ENCODE data around the gene H6PD.

H6PD gene

DNA sequence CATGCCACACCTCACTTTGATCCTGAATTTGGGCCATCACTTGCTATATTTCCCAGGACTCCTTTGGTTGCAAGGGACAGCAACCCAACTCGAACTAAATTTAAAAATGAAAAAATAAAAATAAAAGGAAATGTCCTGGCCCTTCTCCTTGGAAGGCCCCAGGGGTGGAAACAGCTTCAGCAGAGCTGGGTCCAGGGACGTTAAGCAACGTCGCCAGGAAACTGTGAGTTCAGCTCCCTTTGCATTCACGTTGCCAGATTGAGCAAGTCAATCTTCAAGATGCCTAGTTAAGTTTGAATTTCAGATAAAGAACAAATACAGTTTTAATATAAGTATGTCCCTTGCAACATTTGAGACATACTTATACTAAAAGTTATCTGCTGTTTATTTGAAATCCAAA is 43.5 kb downstream of the H6PD start:
- TF ChIP-seq, protein P1, sequence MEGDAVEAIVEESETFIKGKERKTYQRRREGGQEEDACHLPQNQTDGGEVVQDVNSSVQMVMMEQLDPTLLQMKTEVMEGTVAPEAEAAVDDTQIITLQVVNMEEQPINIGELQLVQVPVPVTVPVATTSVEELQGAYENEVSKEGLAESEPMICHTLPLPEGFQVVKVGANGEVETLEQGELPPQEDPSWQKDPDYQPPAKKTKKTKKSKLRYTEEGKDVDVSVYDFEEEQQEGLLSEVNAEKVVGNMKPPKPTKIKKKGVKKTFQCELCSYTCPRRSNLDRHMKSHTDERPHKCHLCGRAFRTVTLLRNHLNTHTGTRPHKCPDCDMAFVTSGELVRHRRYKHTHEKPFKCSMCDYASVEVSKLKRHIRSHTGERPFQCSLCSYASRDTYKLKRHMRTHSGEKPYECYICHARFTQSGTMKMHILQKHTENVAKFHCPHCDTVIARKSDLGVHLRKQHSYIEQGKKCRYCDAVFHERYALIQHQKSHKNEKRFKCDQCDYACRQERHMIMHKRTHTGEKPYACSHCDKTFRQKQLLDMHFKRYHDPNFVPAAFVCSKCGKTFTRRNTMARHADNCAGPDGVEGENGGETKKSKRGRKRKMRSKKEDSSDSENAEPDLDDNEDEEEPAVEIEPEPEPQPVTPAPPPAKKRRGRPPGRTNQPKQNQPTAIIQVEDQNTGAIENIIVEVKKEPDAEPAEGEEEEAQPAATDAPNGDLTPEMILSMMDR (conservative IDR thresholded peaks at IDR 0.05): no peak

DNA sequence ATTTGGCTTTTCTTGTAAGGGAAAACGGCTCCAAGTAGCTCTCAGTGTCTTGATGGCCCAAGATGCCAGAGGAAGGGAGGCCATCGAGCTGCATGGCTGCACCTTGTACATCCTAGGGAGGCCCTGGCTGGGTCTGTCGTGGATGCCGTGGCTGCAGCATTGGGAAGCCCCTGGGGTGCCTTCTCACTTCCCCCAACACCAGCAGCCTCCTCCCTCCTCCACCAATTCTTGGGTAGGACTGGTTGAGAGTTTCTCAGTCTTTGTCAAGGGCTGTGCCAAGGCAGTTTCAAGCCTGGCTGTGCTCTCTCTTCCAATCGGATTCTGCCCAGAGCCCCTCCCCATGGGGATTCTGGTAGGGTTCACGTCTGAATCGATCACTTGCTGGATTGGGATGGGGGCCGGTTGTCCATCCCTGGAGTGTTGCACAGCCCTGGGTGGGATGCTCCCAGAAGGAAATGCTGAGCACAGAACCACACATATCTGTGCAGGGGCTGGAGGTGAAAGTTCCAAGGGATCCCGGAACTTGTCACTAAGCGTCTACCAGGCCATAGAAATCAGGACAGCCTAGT is 44.1 kb downstream of the H6PD start:
- TF ChIP-seq, protein P1 (conservative IDR thresholded peaks at IDR 0.05): no peak
- no peak overlapping the region for H3K27ac ChIP-seq

More for the DNA sequence above, 43.5 kb downstream of the H6PD start:
- no peak overlapping the region for H3K27ac ChIP-seq

DNA sequence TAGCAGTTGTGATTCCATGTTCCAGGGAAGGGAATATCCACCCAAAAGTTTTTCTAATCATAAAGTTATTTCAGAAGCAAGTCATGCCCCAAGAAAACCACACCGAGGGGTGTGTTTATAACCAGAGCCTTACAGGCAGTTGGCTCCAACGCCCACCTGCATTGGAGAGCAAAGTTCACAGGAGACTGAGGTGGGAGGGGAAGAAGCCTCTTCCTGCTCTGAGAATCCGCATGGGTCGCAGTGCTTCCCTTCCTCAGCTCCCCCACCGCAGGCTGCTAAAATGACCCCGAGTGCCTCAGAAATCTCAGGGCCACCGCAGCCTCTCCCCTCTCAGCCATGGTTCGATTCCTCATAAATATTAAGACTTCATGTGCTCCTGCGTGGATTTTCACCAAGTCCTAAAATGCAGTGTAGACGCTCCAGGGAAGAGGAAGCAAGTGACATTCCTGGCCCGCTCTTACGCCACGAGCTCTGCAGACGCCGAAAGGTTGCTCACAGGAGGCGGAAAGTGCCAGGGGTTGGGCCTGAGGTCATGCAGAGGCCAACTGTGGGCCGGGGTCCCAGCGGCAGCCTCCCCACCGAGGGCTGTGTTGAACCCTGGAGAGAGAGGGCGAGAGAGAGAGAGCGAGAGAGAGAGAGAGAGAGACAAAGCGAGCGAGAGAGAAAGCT is 44.7 kb downstream of the H6PD start:
- TF ChIP-seq, protein P1 (conservative IDR thresholded peaks at IDR 0.05): no peak
- no peak overlapping the region for H3K27ac ChIP-seq

DNA sequence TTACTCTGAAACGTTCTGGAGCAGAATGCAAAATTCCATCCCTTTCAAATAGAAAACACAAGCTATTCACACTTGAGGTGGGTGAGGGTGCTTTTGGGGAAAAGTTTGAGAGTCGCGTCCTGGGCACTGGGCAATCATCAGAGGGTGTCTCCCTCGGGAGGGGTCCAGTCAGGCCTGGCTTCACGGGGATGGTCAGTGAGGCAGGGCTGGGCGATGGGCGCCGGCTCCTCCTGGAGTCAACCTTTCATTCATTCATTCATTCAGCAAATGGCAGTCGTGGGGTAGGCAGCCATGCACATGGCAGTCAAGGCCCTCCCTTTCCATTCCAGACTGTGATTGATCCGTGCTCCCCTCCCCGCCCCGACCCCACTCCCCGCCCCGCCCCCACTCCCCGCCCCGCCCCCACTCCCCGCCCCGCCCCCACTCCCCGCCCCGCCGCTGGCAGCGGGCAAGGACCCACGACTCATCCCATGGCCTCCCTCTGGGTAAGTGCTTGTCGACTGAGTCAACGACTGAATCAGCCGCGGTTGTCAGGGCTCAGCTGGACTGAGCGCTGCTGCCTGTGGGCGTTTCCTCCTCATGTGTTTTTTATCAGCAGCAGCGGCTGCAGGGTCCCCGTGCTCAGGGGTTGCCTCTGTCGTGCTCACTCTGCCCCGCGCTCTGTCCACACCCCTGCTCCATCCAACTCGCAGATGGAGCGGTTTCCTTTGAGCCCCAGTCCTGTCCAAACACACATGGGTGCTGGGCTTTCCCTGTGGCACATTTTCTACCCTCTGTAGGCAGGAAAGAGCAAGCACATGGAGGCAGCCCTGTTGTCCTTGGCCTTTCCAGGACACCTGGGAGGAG is 45.7 kb downstream of the H6PD start:
- no peak overlapping the region for H3K27ac ChIP-seq
- TF ChIP-seq, protein P1 (conservative IDR thresholded peaks at IDR 0.05): no peak

DNA sequence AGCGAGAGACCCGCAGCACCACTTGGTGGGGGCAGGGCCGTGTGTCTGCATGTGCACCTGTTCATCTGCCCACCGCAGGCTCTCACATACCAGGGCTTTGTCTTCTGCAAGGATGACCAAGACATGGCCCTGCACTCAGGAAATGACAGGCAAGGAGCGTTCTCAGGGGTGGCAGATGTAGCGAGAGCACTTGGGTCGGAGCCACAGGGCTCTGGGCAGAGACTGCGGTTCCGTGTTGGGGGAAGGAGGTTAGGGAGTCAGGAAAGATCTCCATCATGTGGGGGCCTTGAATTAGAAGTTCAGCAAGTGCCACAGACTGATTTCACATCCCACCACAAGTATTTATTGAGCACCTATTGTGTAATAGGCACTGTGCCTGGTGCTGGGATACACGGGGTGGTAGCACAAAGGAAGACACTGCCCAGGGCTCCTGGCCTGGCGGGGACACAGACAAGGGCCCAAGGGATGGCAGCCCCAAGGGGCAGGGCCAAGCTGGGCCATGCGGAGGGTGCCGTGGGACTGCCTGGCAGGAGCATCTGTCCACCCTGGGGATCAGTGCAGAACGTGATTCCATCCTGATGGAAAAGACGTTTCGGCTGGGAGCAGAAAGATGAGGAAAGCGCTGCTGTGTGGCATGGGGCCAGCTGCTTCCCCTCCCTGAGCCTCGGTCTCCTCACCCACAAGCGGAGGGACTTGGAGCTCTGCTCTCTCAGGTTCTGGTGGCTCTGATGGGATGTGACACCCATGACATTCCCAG is 46.7 kb downstream of the H6PD start:
- no peak overlapping the region for H3K27ac ChIP-seq
- TF ChIP-seq, protein P1 (conservative IDR thresholded peaks at IDR 0.05): no peak

DNA sequence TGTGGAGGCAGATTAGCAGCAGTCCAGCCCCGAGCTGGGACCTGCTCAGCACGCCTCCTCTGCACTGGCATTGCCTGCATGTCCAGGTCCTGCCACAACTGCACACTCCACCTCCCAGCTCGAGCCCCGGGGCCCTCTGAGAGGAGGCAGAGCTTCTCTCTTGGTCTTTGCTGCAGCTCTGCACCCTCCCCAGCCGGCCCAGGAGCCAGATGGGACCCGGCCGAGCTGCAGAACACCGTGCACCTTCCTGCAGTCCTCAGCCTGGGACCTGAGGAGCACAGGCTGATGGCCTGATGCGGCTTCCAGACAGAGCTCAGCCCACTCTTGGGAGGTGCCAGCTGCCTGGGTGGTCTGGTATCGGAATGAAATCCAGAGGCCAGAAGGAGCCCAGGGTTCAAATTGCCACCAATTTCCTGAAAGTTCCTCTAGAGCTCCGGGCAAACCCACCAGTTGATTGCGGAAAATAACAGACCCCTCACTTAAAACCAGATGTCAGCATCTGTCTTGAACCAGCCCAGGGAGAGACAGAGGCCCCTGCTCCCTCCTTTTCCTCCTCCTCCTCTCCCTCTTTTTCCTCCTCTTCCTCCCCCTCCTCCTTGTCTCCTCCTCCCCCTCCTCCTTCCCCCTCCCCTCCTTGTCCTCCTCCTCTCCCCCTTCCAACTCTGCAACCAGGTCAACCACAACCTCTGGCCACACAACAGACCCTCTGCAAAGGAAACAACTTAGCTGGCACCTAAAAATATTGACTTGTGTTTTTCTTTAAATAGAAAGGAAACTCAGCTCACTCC is 47.5 kb downstream of the H6PD start:
- H3K27ac ChIP-seq: no peak overlapping the region
- TF ChIP-seq, protein P1 (conservative IDR thresholded peaks at IDR 0.05): no peak

Data from VCaP (cell line).